ENCODE results near the gene CAPRIN1.
A peak's percentile ranks its signal among the peaks of the same experiment; 100 is the strongest.

The CAPRIN1 gene

DNA sequence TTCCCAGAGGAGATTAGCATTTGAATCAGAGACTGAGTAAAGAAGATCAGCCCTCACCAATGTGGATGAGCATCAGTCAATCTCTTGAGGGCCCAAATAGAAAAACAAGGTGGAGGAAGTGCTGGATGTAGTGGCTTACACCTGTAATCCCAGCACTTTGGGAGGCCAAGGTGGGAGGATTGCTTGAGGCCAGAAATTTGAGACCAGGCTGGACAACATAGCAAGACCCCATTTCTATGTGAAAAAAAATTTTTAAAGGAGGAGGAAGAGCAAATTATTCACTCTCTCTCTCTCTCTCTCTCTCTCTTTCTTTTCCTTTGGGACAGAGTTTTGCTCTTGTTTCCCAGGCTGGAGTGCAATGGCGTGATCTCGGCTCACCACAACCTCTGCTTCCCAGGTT, 18.1 kb upstream of the CAPRIN1 start:
- H3K4me3 ChIP-seq (replicated peaks; ENCODE audit: low read depth, low read length), result no peak overlapping the region
- no peak for DNase-seq (ENCODE audit: extremely low read depth, low read depth)
- TF ChIP-seq, protein P1, sequence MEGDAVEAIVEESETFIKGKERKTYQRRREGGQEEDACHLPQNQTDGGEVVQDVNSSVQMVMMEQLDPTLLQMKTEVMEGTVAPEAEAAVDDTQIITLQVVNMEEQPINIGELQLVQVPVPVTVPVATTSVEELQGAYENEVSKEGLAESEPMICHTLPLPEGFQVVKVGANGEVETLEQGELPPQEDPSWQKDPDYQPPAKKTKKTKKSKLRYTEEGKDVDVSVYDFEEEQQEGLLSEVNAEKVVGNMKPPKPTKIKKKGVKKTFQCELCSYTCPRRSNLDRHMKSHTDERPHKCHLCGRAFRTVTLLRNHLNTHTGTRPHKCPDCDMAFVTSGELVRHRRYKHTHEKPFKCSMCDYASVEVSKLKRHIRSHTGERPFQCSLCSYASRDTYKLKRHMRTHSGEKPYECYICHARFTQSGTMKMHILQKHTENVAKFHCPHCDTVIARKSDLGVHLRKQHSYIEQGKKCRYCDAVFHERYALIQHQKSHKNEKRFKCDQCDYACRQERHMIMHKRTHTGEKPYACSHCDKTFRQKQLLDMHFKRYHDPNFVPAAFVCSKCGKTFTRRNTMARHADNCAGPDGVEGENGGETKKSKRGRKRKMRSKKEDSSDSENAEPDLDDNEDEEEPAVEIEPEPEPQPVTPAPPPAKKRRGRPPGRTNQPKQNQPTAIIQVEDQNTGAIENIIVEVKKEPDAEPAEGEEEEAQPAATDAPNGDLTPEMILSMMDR (IDR thresholded peaks at IDR 0.05; ENCODE audit: low read depth, low read length, missing control alignments), result no peak

DNA sequence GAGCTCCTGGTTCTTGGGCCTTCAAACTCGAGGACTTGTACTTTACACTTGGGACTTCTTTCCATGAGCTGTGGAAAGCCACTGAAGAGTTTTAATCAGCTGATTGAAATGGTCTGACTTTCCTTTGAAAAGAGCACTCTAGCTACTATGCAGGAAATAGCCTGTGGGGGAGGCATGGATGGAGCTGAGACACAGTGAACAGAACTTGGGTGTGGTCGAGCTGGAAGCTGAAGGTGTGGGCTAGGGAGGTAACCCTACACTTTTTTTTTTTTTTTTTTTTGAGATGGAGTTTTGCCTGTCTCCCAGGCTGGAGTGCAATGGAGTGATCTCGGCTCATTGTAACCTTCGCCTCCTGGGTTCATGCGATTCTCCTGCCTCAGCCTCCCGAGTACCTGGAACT, 17.5 kb upstream of the CAPRIN1 start:
- TF ChIP-seq, protein P1 (IDR thresholded peaks at IDR 0.05; ENCODE audit: low read depth, low read length, missing control alignments), result no peak
- no peak for DNase-seq (ENCODE audit: extremely low read depth, low read depth)
- H3K4me3 ChIP-seq (replicated peaks; ENCODE audit: low read depth, low read length), result no peak overlapping the region

DNA sequence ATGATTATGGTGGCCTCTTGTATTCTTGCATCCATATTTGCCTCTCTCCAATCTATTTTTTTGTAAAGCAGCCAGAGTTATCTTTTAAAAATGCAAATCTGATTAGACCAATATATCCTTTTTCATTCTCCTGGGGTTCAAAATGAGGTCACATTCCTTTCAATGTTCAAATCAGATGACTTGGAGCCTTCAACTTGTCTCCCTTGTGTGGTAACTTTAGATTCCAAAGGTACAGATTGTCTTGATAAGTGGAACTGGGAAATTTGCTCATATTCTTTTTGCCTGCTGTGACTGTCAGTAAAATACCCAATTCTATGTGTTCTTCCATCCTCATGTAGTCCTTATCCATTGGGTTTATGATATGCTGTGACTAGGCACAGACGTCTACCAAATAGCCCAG, 15.1 kb upstream of the CAPRIN1 start:
- DNase-seq (ENCODE audit: extremely low read depth, low read depth), result no peak
- TF ChIP-seq, protein P1 (IDR thresholded peaks at IDR 0.05; ENCODE audit: low read depth, low read length, missing control alignments), result no peak

DNA sequence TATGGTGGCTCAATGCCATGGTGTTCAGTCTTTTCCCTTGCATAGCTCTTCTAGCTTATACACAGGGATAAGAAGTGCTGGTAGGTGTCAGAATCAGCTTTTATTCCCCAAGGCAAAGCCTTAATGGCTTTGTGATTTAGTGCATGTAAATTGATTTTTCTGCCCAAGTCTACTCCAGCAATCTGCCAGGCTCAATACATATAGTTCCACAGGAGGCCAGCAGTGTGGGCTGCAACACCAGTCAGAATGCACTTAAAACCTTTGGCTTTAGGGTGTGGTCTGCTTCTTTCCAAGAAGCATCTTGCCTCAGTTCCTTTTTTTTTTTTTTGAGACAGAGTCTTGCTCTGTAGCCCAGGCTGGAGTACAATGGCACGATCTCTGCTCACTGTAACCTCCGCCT, 14.5 kb upstream of the CAPRIN1 start:
- DNase-seq (ENCODE audit: extremely low read depth, low read depth), result no peak
- H3K4me3 ChIP-seq (replicated peaks; ENCODE audit: low read depth, low read length), result no peak overlapping the region
- TF ChIP-seq, protein P1 (IDR thresholded peaks at IDR 0.05; ENCODE audit: low read depth, low read length, missing control alignments), result no peak

More for the DNA sequence above, 15.1 kb upstream of the CAPRIN1 start:
- no peak overlapping the region for H3K4me3 ChIP-seq (replicated peaks; ENCODE audit: low read depth, low read length)

DNA sequence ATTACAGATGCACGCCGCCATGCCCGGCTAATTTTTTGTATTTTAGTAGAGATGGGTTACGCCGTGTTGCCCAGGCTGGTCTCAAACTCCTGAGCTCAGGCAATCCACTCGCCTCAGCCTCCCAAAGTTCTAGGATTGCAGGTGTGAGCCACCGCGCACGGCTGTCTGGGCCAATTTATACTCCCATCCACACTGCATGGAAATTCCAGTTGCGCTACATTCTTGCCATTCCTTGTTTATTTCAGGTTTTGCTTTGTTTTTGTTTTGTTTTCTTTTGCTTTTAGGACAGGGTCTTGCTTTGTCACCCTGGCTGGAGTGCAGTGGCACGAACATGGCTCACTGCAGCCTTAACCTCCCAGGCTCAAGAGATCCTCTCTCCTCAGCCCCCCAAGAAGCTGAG, 11.0 kb upstream of the CAPRIN1 start:
- DNase-seq (ENCODE audit: extremely low read depth, low read depth), result no peak
- TF ChIP-seq, protein P1 (IDR thresholded peaks at IDR 0.05; ENCODE audit: low read depth, low read length, missing control alignments), result no peak
- no peak overlapping the region for H3K4me3 ChIP-seq (replicated peaks; ENCODE audit: low read depth, low read length)

DNA sequence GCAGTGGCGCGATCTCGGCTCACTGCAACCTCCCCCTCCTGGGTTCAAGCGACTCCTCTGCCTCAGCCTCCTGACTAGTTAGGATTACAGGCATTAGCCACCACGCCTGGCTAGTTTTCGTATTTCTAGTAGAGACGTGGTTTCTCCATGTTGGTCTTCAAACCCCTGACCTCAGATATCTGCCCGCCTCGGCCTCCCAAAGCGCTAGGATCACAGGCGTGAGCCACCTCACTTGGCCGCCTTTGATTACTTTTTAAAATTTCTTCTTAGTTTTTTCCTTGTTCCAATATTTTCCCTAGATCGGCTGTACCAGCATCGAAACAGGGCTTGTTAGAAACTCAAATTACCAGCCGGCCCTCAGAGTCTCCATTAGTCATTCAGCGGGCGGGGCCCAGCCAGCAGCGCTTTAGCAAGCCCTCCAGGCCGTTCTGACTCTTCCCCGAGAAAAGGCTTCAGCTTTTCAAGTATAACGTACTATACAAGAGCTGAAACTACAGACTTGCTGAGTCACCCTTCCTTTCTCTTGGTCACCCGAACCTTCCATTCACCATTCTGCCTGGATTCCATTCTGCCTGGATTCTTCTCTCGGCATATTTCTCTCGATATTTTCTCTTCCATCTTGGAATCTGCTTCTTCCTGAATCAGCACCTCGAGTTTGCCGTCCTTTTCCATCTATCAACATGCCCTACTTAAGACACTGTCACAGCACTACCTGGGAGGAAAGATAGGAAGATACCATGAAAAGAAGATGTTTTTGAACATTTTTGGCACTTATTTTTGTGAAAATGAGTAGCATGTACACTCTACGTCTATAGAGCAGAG, 6.7 kb upstream of the CAPRIN1 start:
- no peak overlapping the region for H3K4me3 ChIP-seq (replicated peaks; ENCODE audit: low read depth, low read length)
- DNase-seq (ENCODE audit: extremely low read depth, low read depth), result peak; percentile 63
- TF ChIP-seq, protein P1 (IDR thresholded peaks at IDR 0.05; ENCODE audit: low read depth, low read length, missing control alignments), result no peak

Data from HFF-Myc (cell line).